Thymus (tissue), 11 donors: Measurements from ENCODE around the gene PLEK2. TPM values are rescaled to one million over a fixed set of nuclear protein-coding genes. Genes with fewer than 3 reads are reported as not detected.

Source experiments
- DNase-seq, 9 donors: peaks; one replicate each; pipeline ENCODE4 v3.0.0-alpha.2; 2013; ENCODE audit warnings: low spot score in 9 of 9, low read depth in 6 of 9, missing footprints in 1 of 9
- H3K27ac ChIP-seq, 2 donors: one replicate each; pipeline ENCODE4 v1.5.1; 2013; ENCODE audit warnings: control low read depth in 1 of 2, low read depth in 1 of 2, low read length in 1 of 2, mild to moderate bottlenecking in 1 of 2, moderate library complexity in 1 of 2
- H3K27me3 ChIP-seq, 2 donors: one replicate each; pipeline ENCODE4 v1.5.1; 2013; ENCODE audit warnings: low read length in 1 of 2; ENCODE audit not compliant: control insufficient read depth in 2 of 2, insufficient read depth in 1 of 2
- H3K36me3 ChIP-seq, 2 donors: one replicate each; pipeline ENCODE4 v1.5.1; 2013; ENCODE audit warnings: low read length in 1 of 2, mild to moderate bottlenecking in 1 of 2, moderate library complexity in 1 of 2; ENCODE audit not compliant: control insufficient read depth in 2 of 2, insufficient read depth in 2 of 2
- H3K4me1 ChIP-seq, 2 donors: one replicate each; pipeline ENCODE4 v1.5.1; 2013; ENCODE audit warnings: low read length in 2 of 2; ENCODE audit not compliant: control insufficient read depth in 2 of 2, insufficient read depth in 2 of 2
- H3K4me3 ChIP-seq, 2 donors: one replicate each; pipeline ENCODE4 v1.5.1; 2013; ENCODE audit warnings: low read length in 2 of 2, control low read depth in 1 of 2, mild to moderate bottlenecking in 1 of 2
- H3K9me3 ChIP-seq, 2 donors: one replicate each; pipeline ENCODE4 v1.5.1; 2013; ENCODE audit warnings: low read length in 1 of 2, mild to moderate bottlenecking in 1 of 2; ENCODE audit not compliant: control insufficient read depth in 2 of 2, insufficient read depth in 1 of 2
- WGBS: extraction: QIAGEN DNeasy Blood & Tissue Kit; methylation state at CpG from one replicate; pipeline ENCODE4 v1.1.7; 2013; 5-methylcytosine and 5-hydroxymethylcytosine counted together
- polyA plus RNA-seq: library from polyadenylated mRNA; stranded (reverse); fragments of 200-250 nt; gene quantifications from one replicate; pipeline ENCODE4 v1.2.3, GENCODE V29; 2013
- total RNA-seq: library from RNA; stranded (reverse); fragments of 120-200 nt; gene quantifications from one replicate; pipeline ENCODE4 v1.2.4, GENCODE V29; 2013
- donor health status: healthy.

The PLEK2 gene
- total and polyA plus RNA-seq, 2 donors = 22.0 to 34.0 TPM

GRCh38 chr14:67387195-67387594, 24.8 kb downstream of the PLEK2 start:
- DNase-seq = no peak
- WGBS = 94% methylated on average over 2 of the region's 2 CpGs
- H3K36me3 ChIP-seq = peaks cover 24 to 47% of the 10 kb centered on the region in 2 donors

GRCh38 chr14:67385618-67386017, 26.3 kb downstream of the PLEK2 start:
- 99% methylated on average over 2 of the region's 2 CpGs for WGBS
- Histone ChIP-seq H3K27ac (no peak overlapping the region), H3K36me3 (peaks cover 24 to 59% of the 10 kb centered on the region in 2 donors), H3K4me1 (peaks cover 6 to 13% of the 10 kb centered on the region in 2 donors), H3K27me3 (no peaks in the 10 kb centered on the region), H3K4me3 (no peak overlapping the region), H3K9me3 (no peaks in the 10 kb centered on the region)
- DNase-seq = no peak

More at GRCh38 chr14:67387195-67387594, 24.8 kb downstream of the PLEK2 start:
- Histone ChIP-seq H3K9me3 (no peaks in the 10 kb centered on the region), H3K27ac (no peak overlapping the region), H3K27me3 (no peaks in the 10 kb centered on the region), H3K4me3 (no peak overlapping the region), H3K4me1 (peaks cover 21 to 29% of the 10 kb centered on the region in 2 donors)

- Histone ChIP-seq H3K9me3 (no peaks in the 10 kb centered on the region), H3K36me3 (peaks cover 24 to 59% of the 10 kb centered on the region in 2 donors), H3K27me3 (no peaks in the 10 kb centered on the region), H3K27ac (no peak overlapping the region), H3K4me3 (no peak overlapping the region), H3K4me1 (peaks cover 2 to 8% of the 10 kb centered on the region in 2 donors)
- WGBS = 94% methylated on average over 2 of the region's 2 CpGs
- no peak for DNase-seq
Measured at GRCh38 chr14:67385120-67385519, 26.8 kb downstream of the PLEK2 start.

- no peak for DNase-seq
- H3K27ac ChIP-seq = no peak overlapping the region
- H3K9me3 ChIP-seq = no peaks in the 10 kb centered on the region
- peaks cover 27 to 74% of the 10 kb centered on the region in 2 donors for H3K36me3 ChIP-seq
- no peaks in the 10 kb centered on the region for H3K27me3 ChIP-seq
- no peak overlapping the region for H3K4me3 ChIP-seq
- H3K4me1 ChIP-seq = no peaks in the 10 kb centered on the region
Measured at GRCh38 chr14:67377916-67378315, 34.0 kb downstream of the PLEK2 start.

GRCh38 chr14:67373347-67373746, 38.6 kb downstream of the PLEK2 start:
- H3K36me3 ChIP-seq = peaks cover 32 to 70% of the 10 kb centered on the region in 2 donors
- H3K9me3 ChIP-seq = no peaks in the 10 kb centered on the region
- no peak for DNase-seq
- H3K27ac ChIP-seq = no peak overlapping the region
- no peaks in the 10 kb centered on the region for H3K4me1 ChIP-seq
- WGBS = 94% methylated on average over 2 of the region's 2 CpGs
- no peak overlapping the region for H3K4me3 ChIP-seq
- H3K27me3 ChIP-seq = no peaks in the 10 kb centered on the region

GRCh38 chr14:67372833-67373232, 39.1 kb downstream of the PLEK2 start:
- 100% methylated on average over 1 of the region's 1 CpG for WGBS

GRCh38 chr14:67371247-67372148, 40.5 kb downstream of the PLEK2 start:
- H3K27ac ChIP-seq = no peak overlapping the region
- H3K4me3 ChIP-seq = no peak overlapping the region
- peaks cover 32 to 69% of the 10 kb centered on the region in 2 donors for H3K36me3 ChIP-seq
- 98% methylated on average over 4 of the region's 4 CpGs for WGBS
- H3K27me3 ChIP-seq = no peaks in the 10 kb centered on the region
- no peaks in the 10 kb centered on the region for H3K9me3 ChIP-seq
- H3K4me1 ChIP-seq = no peaks in the 10 kb centered on the region
- no peak for DNase-seq

More at GRCh38 chr14:67372833-67373232, 39.1 kb downstream of the PLEK2 start:
- Histone ChIP-seq H3K4me1 (no peaks in the 10 kb centered on the region), H3K9me3 (no peaks in the 10 kb centered on the region), H3K36me3 (peaks cover 35 to 71% of the 10 kb centered on the region in 2 donors), H3K27ac (no peak overlapping the region), H3K27me3 (no peaks in the 10 kb centered on the region), H3K4me3 (no peak overlapping the region)
- DNase-seq = no peak

- WGBS = 89% methylated on average over 5 of the region's 5 CpGs
- H3K9me3 ChIP-seq = no peaks in the 10 kb centered on the region
- no peak overlapping the region for H3K27ac ChIP-seq
- DNase-seq = no peak
- no peaks in the 10 kb centered on the region for H3K4me1 ChIP-seq
- H3K27me3 ChIP-seq = no peaks in the 10 kb centered on the region
- no peak overlapping the region for H3K4me3 ChIP-seq
- peaks cover 32 to 69% of the 10 kb centered on the region in 2 donors for H3K36me3 ChIP-seq
Measured at GRCh38 chr14:67370830-67371229, 41.1 kb downstream of the PLEK2 start.

- no peaks in the 10 kb centered on the region for H3K27me3 ChIP-seq
- H3K4me1 ChIP-seq = peaks cover 0 to 2% of the 10 kb centered on the region in 2 donors
- H3K9me3 ChIP-seq = no peaks in the 10 kb centered on the region
- peaks cover 22 to 51% of the 10 kb centered on the region in 2 donors for H3K36me3 ChIP-seq
- H3K4me3 ChIP-seq = no peak overlapping the region
- H3K27ac ChIP-seq = no peak overlapping the region
- 97% methylated on average over 4 of the region's 4 CpGs for WGBS
- DNase-seq = no peak
Measured at GRCh38 chr14:67365476-67365875, 46.5 kb downstream of the PLEK2 start.
